ENCODE results near the gene NEK9.

The NEK9 gene

DNA sequence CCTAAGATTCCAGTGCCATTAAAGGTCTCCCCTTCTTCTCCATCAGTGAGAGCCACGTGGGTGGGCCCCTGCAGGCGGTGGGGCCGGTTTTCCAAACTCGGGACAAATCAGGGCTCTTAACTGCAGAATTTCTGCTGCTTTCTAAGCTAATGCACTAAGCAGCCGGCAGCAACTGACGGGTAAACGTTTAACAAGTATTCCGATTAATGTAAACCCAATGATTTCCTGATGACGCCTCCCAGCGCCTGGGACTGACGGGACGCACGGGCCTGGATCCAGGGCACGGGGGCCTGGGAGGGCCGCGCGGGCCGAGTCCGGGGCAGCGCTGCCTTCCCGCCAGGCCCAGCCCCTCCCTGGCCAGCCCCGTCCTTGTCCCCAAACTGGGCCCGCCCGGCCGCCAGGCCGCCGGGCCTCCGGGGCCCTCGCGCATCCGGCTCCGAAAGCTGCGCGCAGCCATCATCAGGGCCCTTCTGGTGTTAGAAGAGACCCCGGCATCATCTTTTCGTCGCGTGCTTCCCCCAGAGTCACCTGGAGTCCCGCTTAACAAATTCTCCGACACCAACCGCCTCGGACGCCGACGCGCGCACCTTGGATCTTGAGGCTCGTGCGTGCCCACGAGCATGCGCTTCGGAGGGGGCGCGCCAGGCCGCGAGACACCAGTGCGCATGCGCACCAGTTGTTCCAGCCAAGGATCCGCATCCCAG is 75.8 kb downstream of the NEK9 start, which contains the start of gene MLH3:
TSS of gene MLH3 (minus strand) at position 616 of the 704 bp plus-strand sequence. CDS start 1,812 bp downstream, outside the sequence.
- no peaks in the 10 kb centered on the region for H3K9me3 ChIP-seq
- intact Hi-C loops (cut with DNase I; ENCODE audit: low total_unique reads): no loop called here
- peak within 1 kb of the TSS; percentile 56 to 68 for H3K4me3 ChIP-seq

GRCh38 chr14:75049731-75050201 is 77.1 kb downstream of the NEK9 start:
- TF ChIP-seq CTCF (IDR thresholded peaks at IDR 0.05): no peak
- DNase-seq: no peak
- H3K4me3 ChIP-seq: peak overlapping the region in 1 of 2 donors; percentile 4
- H3K27ac ChIP-seq: peak overlapping the region; percentile 45 to 96
- no peaks in the 10 kb centered on the region for H3K9me3 ChIP-seq
- intact Hi-C loops (cut with DNase I; ENCODE audit: low total_unique reads): no loop called here
- H3K27me3 ChIP-seq: no peaks in the 10 kb centered on the region
- peaks cover 0 to 51% (median 23%) of the 10 kb centered on the region in 4 donors for H3K4me1 ChIP-seq
- H3K36me3 ChIP-seq: no peaks in the 10 kb centered on the region

More for the DNA sequence above, 75.8 kb downstream of the NEK9 start, which contains the start of gene MLH3:
- H3K36me3 ChIP-seq: no peaks in the 10 kb centered on the region
- peak; percentile 74 to 89 for DNase-seq
- no peaks in the 10 kb centered on the region for H3K27me3 ChIP-seq
- peak within 1 kb of the TSS; percentile 87 to 96 for H3K27ac ChIP-seq
- H3K4me1 ChIP-seq: peaks cover 0 to 38% (median 18%) of the 10 kb centered on the region in 4 donors
- no peak for TF ChIP-seq CTCF (IDR thresholded peaks at IDR 0.05)

DNA sequence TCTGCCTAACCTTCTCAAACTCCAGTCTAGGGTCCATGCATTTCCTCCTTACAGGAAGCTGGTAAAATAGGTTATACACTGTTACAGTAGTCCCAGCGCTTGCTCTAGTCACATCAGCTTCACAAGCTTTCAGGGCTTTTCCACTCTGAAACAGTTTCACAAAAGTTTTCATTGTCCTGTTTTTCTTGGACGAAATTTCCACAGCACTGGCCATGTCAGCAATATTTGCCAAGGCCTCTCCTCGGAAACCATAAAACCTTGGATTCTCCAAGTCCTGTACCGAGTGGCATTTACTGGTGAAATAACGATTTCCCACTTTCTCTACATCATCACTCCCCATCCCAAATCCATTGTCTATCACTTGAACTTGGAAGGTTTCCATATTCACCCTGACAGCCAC is 77.7 kb downstream of the NEK9 start:
- DNase-seq: peak in 1 of 2 donors; percentile 43
- Histone ChIP-seq H3K4me1 (peaks cover 0 to 57% (median 29%) of the 10 kb centered on the region in 4 donors), H3K9me3 (no peaks in the 10 kb centered on the region), H3K36me3 (no peaks in the 10 kb centered on the region), H3K4me3 (peak overlapping the region in 1 of 2 donors; percentile 4), H3K27me3 (no peaks in the 10 kb centered on the region), H3K27ac (peak overlapping the region; percentile 45 to 96)
- TF ChIP-seq CTCF (IDR thresholded peaks at IDR 0.05): no peak
- intact Hi-C loops (cut with DNase I; ENCODE audit: low total_unique reads): no loop called here

- intact Hi-C loops (cut with DNase I; ENCODE audit: low total_unique reads): no loop called here
- peak overlapping the region in 1 of 2 donors; percentile 96 for H3K27ac ChIP-seq
Measured at GRCh38 chr14:75048101-75048500, 78.7 kb downstream of the NEK9 start.

GRCh38 chr14:75047506-75047905 is 79.3 kb downstream of the NEK9 start:
- intact Hi-C loops (cut with DNase I; ENCODE audit: low total_unique reads): no loop called here
- no peak overlapping the region for H3K27ac ChIP-seq
- no peak for DNase-seq
- no peak overlapping the region for H3K4me3 ChIP-seq
- peaks cover 0 to 10% (median 0%) of the 10 kb centered on the region in 3 donors for H3K36me3 ChIP-seq
- TF ChIP-seq CTCF (IDR thresholded peaks at IDR 0.05): no peak
- no peaks in the 10 kb centered on the region for H3K9me3 ChIP-seq
- no peaks in the 10 kb centered on the region for H3K27me3 ChIP-seq
- peaks cover 0 to 57% (median 30%) of the 10 kb centered on the region in 4 donors for H3K4me1 ChIP-seq

More at GRCh38 chr14:75048101-75048500, 78.7 kb downstream of the NEK9 start:
- Histone ChIP-seq H3K4me3 (no peak overlapping the region), H3K4me1 (peaks cover 0 to 57% (median 30%) of the 10 kb centered on the region in 4 donors), H3K36me3 (peaks cover 0 to 4% (median 0%) of the 10 kb centered on the region in 3 donors), H3K9me3 (no peaks in the 10 kb centered on the region), H3K27me3 (no peaks in the 10 kb centered on the region)
- TF ChIP-seq CTCF (IDR thresholded peaks at IDR 0.05): no peak
- no peak for DNase-seq
